ENCODE measurements around the gene NUDT22. TPM values are rescaled to one million over a fixed set of nuclear protein-coding genes. Genes with fewer than 3 reads are reported as not detected.

The NUDT22 gene
- total RNA-seq, 1 experiment from 2014 or later, result 72.4 TPM

DNA sequence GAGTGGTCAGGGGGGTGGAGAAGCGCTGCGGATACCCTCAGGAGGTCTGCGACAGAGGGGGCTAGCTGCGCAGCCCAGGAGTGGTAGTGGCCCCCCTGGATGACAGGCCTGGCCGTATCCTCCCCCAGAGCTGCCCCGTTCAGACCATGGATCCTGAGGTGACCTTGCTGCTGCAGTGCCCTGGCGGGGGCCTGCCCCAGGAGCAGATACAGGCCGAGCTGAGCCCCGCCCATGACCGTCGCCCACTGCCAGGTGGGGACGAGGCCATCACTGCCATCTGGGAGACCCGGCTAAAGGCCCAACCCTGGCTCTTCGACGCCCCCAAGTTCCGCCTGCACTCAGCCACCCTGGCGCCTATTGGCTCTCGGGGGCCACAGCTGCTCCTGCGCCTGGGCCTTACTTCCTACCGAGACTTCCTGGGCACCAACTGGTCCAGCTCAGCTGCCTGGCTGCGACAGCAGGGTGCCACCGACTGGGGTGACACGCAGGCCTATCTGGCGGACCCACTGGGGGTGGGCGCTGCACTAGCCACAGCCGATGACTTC is 505 bp downstream of the NUDT22 start:
- H3K27me3 ChIP-seq (replicated peaks; ENCODE audit: insufficient read depth, low read depth, low read length, poor library complexity), result no peaks in the 10 kb centered on the region
- TF ChIP-seq EZH2 (IDR thresholded peaks at IDR 0.05; ENCODE audit: borderline replicate concordance, low read depth, low read length, poor library complexity, severe bottlenecking), result no peak
- TF ChIP-seq, protein P1, sequence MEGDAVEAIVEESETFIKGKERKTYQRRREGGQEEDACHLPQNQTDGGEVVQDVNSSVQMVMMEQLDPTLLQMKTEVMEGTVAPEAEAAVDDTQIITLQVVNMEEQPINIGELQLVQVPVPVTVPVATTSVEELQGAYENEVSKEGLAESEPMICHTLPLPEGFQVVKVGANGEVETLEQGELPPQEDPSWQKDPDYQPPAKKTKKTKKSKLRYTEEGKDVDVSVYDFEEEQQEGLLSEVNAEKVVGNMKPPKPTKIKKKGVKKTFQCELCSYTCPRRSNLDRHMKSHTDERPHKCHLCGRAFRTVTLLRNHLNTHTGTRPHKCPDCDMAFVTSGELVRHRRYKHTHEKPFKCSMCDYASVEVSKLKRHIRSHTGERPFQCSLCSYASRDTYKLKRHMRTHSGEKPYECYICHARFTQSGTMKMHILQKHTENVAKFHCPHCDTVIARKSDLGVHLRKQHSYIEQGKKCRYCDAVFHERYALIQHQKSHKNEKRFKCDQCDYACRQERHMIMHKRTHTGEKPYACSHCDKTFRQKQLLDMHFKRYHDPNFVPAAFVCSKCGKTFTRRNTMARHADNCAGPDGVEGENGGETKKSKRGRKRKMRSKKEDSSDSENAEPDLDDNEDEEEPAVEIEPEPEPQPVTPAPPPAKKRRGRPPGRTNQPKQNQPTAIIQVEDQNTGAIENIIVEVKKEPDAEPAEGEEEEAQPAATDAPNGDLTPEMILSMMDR (conservative IDR thresholded peaks at IDR 0.05; ENCODE audit: low read depth, low read length), result no peak
- intact Hi-C loops (cut with micrococcal nuclease; ENCODE audit: unreplicated experiment), result no loop called here
- peak; percentile 49 for DNase-seq (ENCODE audit: low spot score)
- no peaks in the 10 kb centered on the region for H3K9me3 ChIP-seq (ENCODE audit: low read depth, low read length, poor library complexity, severe bottlenecking)
- BruUV-seq (replicated peaks), result TSS peak; percentile 52
- H3K36me3 ChIP-seq (ENCODE audit: insufficient read depth, low read length, poor library complexity, severe bottlenecking), result peaks cover 16% of the 10 kb centered on the region
- H3K4me3 ChIP-seq (ENCODE audit: low read depth, low read length, poor library complexity, severe bottlenecking), result peak overlapping the region; percentile 87
- ChIA-PET POLR2A (ENCODE audit: low non-redundant PET) (interaction anchor here (0.7 kb wide), 1 partner anchor 105 kb away, joined by 3 read pairs; no protein-coding TSS in a partner anchor), CTCF (interaction anchor here (0.5 to 0.9 kb wide), 2 partner anchors 22 to 74 kb away, joined by 3 read pairs; no protein-coding TSS in a partner anchor)
- H3K4me1 ChIP-seq (ENCODE audit: insufficient read depth, low read length, poor library complexity, severe bottlenecking), result peaks cover 22% of the 10 kb centered on the region
- peak overlapping the region; percentile 87 for H3K27ac ChIP-seq (ENCODE audit: low read depth, low read length, poor library complexity, severe bottlenecking)

- BruUV-seq (replicated peaks), result no TSS peak
- peaks cover 16% of the 10 kb centered on the region for H3K36me3 ChIP-seq (ENCODE audit: insufficient read depth, low read length, poor library complexity, severe bottlenecking)
- DNase-seq (ENCODE audit: low spot score), result no peak
- no peaks in the 10 kb centered on the region for H3K9me3 ChIP-seq (ENCODE audit: low read depth, low read length, poor library complexity, severe bottlenecking)
- no peaks in the 10 kb centered on the region for H3K27me3 ChIP-seq (replicated peaks; ENCODE audit: insufficient read depth, low read depth, low read length, poor library complexity)
- intact Hi-C loops (cut with micrococcal nuclease; ENCODE audit: unreplicated experiment), result no loop called here
- ChIA-PET POLR2A (ENCODE audit: low non-redundant PET) (no interaction called here), CTCF (interaction anchor here (0.9 kb wide), 1 partner anchor 23 kb away, joined by 3 read pairs; no protein-coding TSS in a partner anchor)
- H3K4me3 ChIP-seq (ENCODE audit: low read depth, low read length, poor library complexity, severe bottlenecking), result peak overlapping the region; percentile 87
- peaks cover 22% of the 10 kb centered on the region for H3K4me1 ChIP-seq (ENCODE audit: insufficient read depth, low read length, poor library complexity, severe bottlenecking)
- no peak for TF ChIP-seq EZH2 (IDR thresholded peaks at IDR 0.05; ENCODE audit: borderline replicate concordance, low read depth, low read length, poor library complexity, severe bottlenecking)
- TF ChIP-seq, protein P1 (conservative IDR thresholded peaks at IDR 0.05; ENCODE audit: low read depth, low read length), result no peak
- peak overlapping the region; percentile 87 for H3K27ac ChIP-seq (ENCODE audit: low read depth, low read length, poor library complexity, severe bottlenecking)
These were observed 1.4 kb downstream of the NUDT22 start for GRCh38 chr11:64227405-64227956.

- ChIA-PET POLR2A (ENCODE audit: low non-redundant PET) (no interaction called here), CTCF (no interaction called here)
- no peaks in the 10 kb centered on the region for H3K9me3 ChIP-seq (ENCODE audit: low read depth, low read length, poor library complexity, severe bottlenecking)
- TF ChIP-seq EZH2 (IDR thresholded peaks at IDR 0.05; ENCODE audit: borderline replicate concordance, low read depth, low read length, poor library complexity, severe bottlenecking), result no peak
- TF ChIP-seq, protein P1 (conservative IDR thresholded peaks at IDR 0.05; ENCODE audit: low read depth, low read length), result no peak
- no peak overlapping the region for H3K4me3 ChIP-seq (ENCODE audit: low read depth, low read length, poor library complexity, severe bottlenecking)
- intact Hi-C loops (cut with micrococcal nuclease; ENCODE audit: unreplicated experiment), result no loop called here
- DNase-seq (ENCODE audit: low spot score), result no peak
- H3K27me3 ChIP-seq (replicated peaks; ENCODE audit: insufficient read depth, low read depth, low read length, poor library complexity), result no peaks in the 10 kb centered on the region
- peak overlapping the region; percentile 70 for H3K27ac ChIP-seq (ENCODE audit: low read depth, low read length, poor library complexity, severe bottlenecking)
- peaks cover 5% of the 10 kb centered on the region for H3K36me3 ChIP-seq (ENCODE audit: insufficient read depth, low read length, poor library complexity, severe bottlenecking)
- no TSS peak for BruUV-seq (replicated peaks)
- peaks cover 30% of the 10 kb centered on the region for H3K4me1 ChIP-seq (ENCODE audit: insufficient read depth, low read length, poor library complexity, severe bottlenecking)
These were observed 3.1 kb downstream of the NUDT22 start for GRCh38 chr11:64229090-64229743.

Data from A673 (cell line).